BE2C (cell line): ENCODE results near the gene A4GALT.

Experiments
- DNase-seq: peaks from one replicate; pipeline ENCODE4 v3.0.0-alpha.2; 2020
- H3K27me3 ChIP-seq: fragments of 250-450 bp; sonication (Bioruptor Pico); 2 replicates; pipeline ENCODE4 v1.5.1; 2020; ENCODE audit warnings: mild to moderate bottlenecking
- H3K36me3 ChIP-seq: fragments of 250-450 bp; sonication (Bioruptor Pico); 2 replicates; pipeline ENCODE4 v1.5.1; 2020; ENCODE audit warnings: mild to moderate bottlenecking
- H3K4me1 ChIP-seq: fragments of 250-450 bp; sonication (Bioruptor Pico); 2 replicates; pipeline ENCODE4 v1.5.1; 2020
- H3K4me3 ChIP-seq: 2 replicates; pipeline ENCODE4 v1.5.1; 2011; ENCODE audit warnings: low read depth, low read length
- H3K9me3 ChIP-seq: fragments of 250-450 bp; sonication (Bioruptor Pico); 2 replicates; pipeline ENCODE4 v1.5.1; 2020
- TF ChIP-seq, protein P1 (sequence below): IDR thresholded peaks from 2 replicates; pipeline ENCODE4 v1.5.1; 2012; ENCODE audit warnings: mild to moderate bottlenecking, low read depth, low read length

Gene A4GALT

DNA sequence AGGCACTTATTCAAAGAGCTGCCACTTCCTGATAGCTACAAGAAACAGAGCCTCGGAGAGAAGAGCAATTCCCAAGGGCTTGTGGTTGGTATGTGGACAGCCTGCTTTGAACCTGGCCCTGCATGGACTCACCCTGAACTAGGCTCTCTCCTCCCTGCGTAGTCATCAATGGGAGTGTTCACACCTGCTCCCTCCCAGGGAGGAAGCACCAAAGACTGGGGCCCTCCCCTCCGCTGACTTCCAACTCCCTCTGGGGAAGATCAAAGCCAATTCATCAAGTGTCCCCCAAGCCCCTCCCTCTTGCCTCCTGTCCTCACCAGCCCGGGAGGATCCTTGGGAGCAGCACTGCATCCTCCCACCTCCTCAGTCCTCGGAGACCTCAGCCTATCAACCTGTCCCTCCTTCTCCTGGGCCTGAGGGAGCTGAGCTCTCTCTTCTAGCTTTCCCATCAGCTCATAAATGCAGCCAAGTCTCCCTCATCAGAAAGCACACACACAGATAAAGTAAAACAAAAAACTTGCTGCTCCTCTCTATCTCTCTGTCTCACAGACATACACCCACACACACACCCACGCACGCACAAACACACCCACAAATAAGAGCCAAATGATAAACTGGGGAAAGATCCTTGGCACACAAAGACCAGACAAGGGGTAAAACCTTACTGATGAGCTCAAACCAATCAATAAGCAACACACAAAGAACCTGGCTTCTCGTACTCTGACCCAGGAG is 3.3 kb downstream of the A4GALT start:
- no peaks in the 10 kb centered on the region for H3K36me3 ChIP-seq
- H3K27me3 ChIP-seq = peaks cover 45% of the 10 kb centered on the region
- H3K4me3 ChIP-seq = no peak overlapping the region
- TF ChIP-seq, protein P1, sequence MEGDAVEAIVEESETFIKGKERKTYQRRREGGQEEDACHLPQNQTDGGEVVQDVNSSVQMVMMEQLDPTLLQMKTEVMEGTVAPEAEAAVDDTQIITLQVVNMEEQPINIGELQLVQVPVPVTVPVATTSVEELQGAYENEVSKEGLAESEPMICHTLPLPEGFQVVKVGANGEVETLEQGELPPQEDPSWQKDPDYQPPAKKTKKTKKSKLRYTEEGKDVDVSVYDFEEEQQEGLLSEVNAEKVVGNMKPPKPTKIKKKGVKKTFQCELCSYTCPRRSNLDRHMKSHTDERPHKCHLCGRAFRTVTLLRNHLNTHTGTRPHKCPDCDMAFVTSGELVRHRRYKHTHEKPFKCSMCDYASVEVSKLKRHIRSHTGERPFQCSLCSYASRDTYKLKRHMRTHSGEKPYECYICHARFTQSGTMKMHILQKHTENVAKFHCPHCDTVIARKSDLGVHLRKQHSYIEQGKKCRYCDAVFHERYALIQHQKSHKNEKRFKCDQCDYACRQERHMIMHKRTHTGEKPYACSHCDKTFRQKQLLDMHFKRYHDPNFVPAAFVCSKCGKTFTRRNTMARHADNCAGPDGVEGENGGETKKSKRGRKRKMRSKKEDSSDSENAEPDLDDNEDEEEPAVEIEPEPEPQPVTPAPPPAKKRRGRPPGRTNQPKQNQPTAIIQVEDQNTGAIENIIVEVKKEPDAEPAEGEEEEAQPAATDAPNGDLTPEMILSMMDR = no peak
- no peaks in the 10 kb centered on the region for H3K4me1 ChIP-seq
- DNase-seq = no peak
- H3K9me3 ChIP-seq = no peaks in the 10 kb centered on the region

DNA sequence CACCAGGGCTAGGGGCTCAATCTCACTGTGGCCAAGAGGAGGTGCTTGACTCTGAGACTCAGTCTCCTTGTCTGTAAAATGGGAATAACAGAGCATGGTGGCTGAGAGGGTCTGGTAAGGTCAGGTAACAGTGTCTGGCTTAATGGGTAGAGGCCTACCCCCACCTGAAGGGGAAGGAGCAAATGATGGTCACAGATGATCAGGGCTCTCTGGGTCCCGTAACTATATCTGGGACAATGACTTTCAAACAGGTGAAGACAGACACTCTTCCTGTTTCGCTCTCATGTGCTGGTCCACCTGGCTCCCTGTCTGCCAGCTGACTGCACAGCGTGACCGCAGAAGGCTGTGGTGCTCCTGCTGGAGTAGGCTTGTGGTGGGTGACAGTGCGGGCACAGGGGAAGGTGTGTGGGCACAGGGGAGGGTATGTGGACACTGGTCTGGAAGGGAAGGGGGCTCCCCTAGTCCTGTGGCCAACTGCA is 4.0 kb downstream of the A4GALT start:
- TF ChIP-seq, protein P1 = no peak
- Histone ChIP-seq H3K27me3 (peaks cover 40% of the 10 kb centered on the region), H3K36me3 (no peaks in the 10 kb centered on the region), H3K4me1 (no peaks in the 10 kb centered on the region), H3K9me3 (no peaks in the 10 kb centered on the region), H3K4me3 (no peak overlapping the region)
- no peak for DNase-seq

DNA sequence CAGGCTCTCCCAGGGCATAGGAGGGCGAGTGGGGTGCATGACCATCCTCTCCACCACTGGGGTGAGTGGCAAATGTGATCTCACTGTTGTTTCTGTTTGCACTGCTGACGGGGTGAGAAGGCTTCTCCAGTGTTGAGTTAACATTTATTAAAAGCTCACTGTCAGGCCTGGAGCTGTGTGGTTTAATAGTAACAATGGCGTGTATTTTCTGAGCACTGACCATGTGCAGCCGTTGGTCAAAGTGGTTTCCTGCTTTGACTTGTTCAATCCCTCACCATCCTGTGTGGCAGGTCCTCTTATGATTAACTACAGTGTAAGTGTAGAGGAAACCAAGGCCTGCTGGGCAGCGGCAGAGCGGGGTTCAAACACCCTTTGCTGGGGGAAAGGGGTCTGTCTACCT is 4.4 kb downstream of the A4GALT start:
- Histone ChIP-seq H3K36me3 (no peaks in the 10 kb centered on the region), H3K4me1 (no peaks in the 10 kb centered on the region), H3K4me3 (no peak overlapping the region), H3K27me3 (peaks cover 35% of the 10 kb centered on the region), H3K9me3 (no peaks in the 10 kb centered on the region)
- DNase-seq = no peak
- TF ChIP-seq, protein P1 = no peak

DNA sequence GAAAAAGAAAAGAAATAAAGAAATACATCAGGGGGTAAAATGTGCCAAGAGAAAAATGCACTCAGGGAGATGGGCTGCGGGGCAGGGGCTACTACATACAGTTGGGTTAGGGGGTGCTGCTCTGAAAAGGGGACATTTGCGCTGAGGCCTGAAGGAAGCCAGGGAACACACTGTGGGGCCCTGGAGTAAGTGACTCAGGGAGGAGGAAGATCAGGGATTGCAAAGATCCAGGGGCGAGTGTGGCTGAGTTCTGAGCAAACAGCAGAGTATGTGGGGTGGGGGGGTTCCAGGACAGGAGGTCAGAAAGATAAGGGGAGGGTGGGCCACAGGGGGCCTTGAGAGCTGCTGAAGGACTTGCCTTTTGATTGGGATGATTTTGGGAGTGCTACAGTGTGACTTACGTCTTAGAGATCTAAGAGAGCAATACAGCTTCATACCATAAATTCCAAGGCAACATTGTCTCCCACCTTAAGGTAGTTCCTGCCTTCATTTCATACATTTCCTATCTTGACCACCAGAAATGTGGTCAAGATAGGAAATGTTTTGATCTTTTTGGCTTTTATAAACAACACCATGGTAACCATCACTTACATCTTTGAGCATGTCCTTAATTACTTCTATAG is 5.8 kb downstream of the A4GALT start:
- Histone ChIP-seq H3K4me1 (no peaks in the 10 kb centered on the region), H3K9me3 (no peaks in the 10 kb centered on the region), H3K27me3 (peaks cover 22% of the 10 kb centered on the region), H3K36me3 (no peaks in the 10 kb centered on the region), H3K4me3 (no peak overlapping the region)
- TF ChIP-seq, protein P1 = no peak
- no peak for DNase-seq

DNA sequence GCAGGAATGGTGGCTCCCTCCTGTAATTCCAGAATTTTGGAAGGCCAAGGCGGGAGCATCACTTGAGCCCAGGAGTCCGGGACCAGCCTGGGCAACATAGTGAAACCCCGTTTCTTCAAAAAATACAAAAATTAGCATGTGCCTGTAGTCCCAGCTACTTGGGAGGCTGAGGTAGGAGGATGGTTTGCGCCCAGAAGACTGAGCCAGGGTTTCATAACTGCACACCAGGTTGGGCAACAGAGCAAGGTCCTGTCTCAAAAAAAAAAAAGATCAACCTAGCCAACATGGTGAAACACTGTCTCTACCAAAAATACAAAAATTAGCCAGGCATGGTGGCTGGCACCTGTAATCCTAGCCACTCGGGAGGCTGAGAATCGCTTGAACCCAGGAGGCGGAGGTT is 6.4 kb downstream of the A4GALT start:
- no peak for DNase-seq
- Histone ChIP-seq H3K9me3 (no peaks in the 10 kb centered on the region), H3K36me3 (no peaks in the 10 kb centered on the region), H3K4me3 (no peak overlapping the region), H3K4me1 (no peaks in the 10 kb centered on the region), H3K27me3 (peaks cover 16% of the 10 kb centered on the region)
- TF ChIP-seq, protein P1 = no peak
